Ishikawa (cell line): ENCODE data around the gene NTN5.

Source experiments
- CEBPB ChIP-seq: IDR thresholded peaks from 2 replicates; pipeline ENCODE4 v1.6.1; 2012
- CREB1 ChIP-seq: IDR thresholded peaks from 2 replicates; pipeline ENCODE4 v1.6.1; 2012; ENCODE audit warnings: low read depth
- EGR1 ChIP-seq: IDR thresholded peaks from 2 replicates; pipeline ENCODE4 v1.6.1; 2012
- EP300 ChIP-seq: IDR thresholded peaks from 2 replicates; pipeline ENCODE4 v1.6.1; 2012; ENCODE audit warnings: borderline replicate concordance
- FOXM1 ChIP-seq: IDR thresholded peaks from 2 replicates; pipeline ENCODE4 v1.6.1; 2012; ENCODE audit warnings: low read depth, borderline replicate concordance
- NFIC ChIP-seq: IDR thresholded peaks from 2 replicates; pipeline ENCODE4 v1.6.1; 2012
- RAD21 ChIP-seq: IDR thresholded peaks from 2 replicates; pipeline ENCODE4 v1.6.1; 2012; ENCODE audit warnings: low read depth
- TAF1 ChIP-seq: IDR thresholded peaks from 2 replicates; pipeline ENCODE4 v1.6.1; 2012; ENCODE audit warnings: low read depth, mild to moderate bottlenecking
- TCF12 ChIP-seq: IDR thresholded peaks from 2 replicates; pipeline ENCODE4 v1.6.1; 2012; ENCODE audit warnings: low read depth
- TEAD4 ChIP-seq: IDR thresholded peaks from 2 replicates; pipeline ENCODE4 v1.6.1; 2012
- YY1 ChIP-seq: IDR thresholded peaks from 2 replicates; pipeline ENCODE4 v1.6.1; 2012; ENCODE audit warnings: low read depth
- ZBTB7A ChIP-seq: IDR thresholded peaks from 2 replicates; pipeline ENCODE4 v1.6.1; 2012; ENCODE audit warnings: low read depth
- TF ChIP-seq, protein P1 (sequence below): IDR thresholded peaks from 2 replicates; pipeline ENCODE4 v1.6.1; 2012
- TF ChIP-seq, protein P2 (sequence below): IDR thresholded peaks from 2 replicates; pipeline ENCODE4 v1.6.1; 2012; ENCODE audit warnings: low read depth, mild to moderate bottlenecking
- TF ChIP-seq, protein P3 (sequence below): IDR thresholded peaks from 2 replicates; pipeline ENCODE4 v1.6.1; 2012

NTN5 gene

DNA sequence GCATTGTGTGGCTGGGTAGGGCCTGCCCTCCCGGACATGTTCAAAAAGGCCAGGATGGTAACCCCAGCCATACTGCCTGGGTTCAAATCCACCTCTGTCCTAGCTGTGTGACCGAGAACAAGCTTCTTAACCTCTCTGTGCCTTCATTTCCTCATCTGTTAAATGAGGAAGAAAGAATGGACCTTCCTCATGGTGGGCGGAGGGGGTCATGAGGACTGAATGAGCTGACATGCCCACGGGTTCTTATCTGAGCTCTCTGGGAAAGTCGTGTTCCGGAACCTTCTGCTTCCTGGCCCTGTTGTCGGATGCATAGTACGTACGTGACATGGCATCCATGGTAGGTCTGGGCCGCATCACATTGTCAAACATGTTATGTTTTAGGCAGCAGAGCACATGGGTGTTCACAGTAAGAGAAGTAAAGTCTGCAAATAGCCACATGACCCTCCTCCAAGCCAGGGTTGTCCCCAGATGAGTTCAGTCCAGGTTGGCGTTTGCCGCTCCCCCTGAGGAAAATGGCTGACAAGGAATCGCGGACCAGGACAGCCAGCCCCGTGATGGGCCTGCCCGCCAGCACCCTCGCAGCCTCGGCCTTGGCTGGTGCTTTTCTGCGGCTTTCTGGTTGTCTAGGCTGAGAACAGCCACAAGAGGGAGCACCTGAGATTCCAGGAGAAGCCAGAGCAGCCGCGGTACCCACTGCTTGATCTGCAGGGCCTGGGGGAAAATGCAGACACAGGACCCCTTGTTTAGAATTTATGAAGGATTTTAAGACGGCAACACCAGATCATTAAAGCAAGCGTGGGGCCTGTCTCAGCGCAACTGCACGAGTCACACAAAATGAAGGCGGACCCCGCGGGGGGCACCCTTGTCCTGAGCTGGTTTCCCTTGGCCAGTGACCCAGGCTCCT is 2.4 kb upstream of the NTN5 start:
- TF ChIP-seq ZBTB7A (no peak), CEBPB (no peak), YY1 (peak; percentile 62), FOXM1 (no peak), TEAD4 (peak; percentile 55), RAD21 (peak; percentile 78), TCF12 (no peak)
- TF ChIP-seq, protein P1, sequence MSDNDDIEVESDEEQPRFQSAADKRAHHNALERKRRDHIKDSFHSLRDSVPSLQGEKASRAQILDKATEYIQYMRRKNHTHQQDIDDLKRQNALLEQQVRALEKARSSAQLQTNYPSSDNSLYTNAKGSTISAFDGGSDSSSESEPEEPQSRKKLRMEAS = peak; percentile 9; the same call in 1 of the 2 replicates
- TF ChIP-seq, protein P2, sequence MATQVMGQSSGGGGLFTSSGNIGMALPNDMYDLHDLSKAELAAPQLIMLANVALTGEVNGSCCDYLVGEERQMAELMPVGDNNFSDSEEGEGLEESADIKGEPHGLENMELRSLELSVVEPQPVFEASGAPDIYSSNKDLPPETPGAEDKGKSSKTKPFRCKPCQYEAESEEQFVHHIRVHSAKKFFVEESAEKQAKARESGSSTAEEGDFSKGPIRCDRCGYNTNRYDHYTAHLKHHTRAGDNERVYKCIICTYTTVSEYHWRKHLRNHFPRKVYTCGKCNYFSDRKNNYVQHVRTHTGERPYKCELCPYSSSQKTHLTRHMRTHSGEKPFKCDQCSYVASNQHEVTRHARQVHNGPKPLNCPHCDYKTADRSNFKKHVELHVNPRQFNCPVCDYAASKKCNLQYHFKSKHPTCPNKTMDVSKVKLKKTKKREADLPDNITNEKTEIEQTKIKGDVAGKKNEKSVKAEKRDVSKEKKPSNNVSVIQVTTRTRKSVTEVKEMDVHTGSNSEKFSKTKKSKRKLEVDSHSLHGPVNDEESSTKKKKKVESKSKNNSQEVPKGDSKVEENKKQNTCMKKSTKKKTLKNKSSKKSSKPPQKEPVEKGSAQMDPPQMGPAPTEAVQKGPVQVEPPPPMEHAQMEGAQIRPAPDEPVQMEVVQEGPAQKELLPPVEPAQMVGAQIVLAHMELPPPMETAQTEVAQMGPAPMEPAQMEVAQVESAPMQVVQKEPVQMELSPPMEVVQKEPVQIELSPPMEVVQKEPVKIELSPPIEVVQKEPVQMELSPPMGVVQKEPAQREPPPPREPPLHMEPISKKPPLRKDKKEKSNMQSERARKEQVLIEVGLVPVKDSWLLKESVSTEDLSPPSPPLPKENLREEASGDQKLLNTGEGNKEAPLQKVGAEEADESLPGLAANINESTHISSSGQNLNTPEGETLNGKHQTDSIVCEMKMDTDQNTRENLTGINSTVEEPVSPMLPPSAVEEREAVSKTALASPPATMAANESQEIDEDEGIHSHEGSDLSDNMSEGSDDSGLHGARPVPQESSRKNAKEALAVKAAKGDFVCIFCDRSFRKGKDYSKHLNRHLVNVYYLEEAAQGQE = no peak

DNA sequence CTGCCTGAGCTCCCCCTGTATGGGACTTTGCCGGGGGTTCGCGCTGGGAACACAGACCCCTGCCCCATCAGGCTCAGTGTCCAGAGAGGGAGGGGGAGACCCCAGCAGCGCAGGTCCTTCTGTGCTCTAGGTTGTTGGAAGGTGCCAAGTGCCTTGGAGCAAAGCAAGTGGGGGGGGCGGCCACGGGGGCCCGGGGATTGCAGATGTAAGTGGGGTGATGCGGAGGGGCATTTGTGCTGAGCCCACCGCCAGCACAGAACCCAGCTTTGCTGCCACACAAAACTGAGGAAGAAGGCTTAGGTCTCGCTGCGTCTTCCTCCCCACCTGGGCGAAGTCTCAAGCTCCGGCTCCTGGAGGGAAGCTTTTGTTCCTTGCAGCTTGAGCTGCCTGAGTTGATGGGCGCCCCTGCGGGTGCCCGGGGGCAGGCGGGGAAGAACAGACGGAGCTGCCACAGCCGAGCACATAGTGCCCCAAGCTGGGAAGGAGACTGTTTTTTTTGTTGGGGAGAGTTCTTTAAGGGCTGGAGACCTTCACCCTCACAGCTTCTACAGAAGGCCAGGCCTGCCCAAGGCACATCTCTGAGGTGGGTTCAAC is 1.5 kb upstream of the NTN5 start:
- no peak for TF ChIP-seq RAD21
- TF ChIP-seq TAF1 = no peak
- TF ChIP-seq CREB1 = no peak
- no peak for TF ChIP-seq ZBTB7A
- TF ChIP-seq TEAD4 = no peak
- TF ChIP-seq, protein P1 = no peak
- TF ChIP-seq FOXM1 = no peak
- TF ChIP-seq, protein P3, sequence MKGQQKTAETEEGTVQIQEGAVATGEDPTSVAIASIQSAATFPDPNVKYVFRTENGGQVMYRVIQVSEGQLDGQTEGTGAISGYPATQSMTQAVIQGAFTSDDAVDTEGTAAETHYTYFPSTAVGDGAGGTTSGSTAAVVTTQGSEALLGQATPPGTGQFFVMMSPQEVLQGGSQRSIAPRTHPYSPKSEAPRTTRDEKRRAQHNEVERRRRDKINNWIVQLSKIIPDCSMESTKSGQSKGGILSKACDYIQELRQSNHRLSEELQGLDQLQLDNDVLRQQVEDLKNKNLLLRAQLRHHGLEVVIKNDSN = no peak
- TF ChIP-seq NFIC = no peak
- no peak for TF ChIP-seq TCF12
- TF ChIP-seq EP300 = no peak

DNA sequence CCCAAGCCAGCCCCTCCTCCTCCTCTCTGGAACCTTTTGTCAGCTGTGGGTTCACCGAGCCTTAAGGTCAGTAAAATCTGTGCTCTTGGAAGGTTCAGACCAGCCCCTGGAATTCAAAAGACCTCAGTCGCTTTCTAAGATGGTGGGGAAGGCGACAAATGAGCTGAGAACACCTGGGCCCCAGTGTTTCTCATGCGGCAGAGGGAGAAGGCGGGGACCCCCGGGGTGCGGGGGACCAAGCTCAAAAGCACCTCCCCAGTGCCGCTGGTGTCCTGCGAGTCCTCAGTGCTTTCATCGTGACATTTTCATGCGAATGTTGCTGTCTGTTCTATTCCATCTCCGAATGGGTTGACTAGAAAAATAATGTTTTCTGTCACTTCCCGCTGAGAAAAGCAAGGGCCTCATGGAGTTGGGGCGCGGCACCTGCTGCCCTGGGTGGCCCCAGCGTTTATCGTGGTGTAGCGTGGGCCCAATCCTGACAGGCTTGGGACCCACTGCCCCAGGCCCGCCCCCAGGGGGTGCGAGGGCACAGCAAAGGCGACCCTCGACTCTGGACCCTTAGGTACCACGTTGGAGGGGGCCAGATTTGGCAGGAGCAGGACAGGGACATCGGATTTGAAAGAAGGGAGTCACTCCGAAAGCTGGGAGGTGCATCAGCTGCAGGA is 751 bp upstream of the NTN5 start:
- no peak for TF ChIP-seq NFIC
- TF ChIP-seq, protein P3 = no peak
- TF ChIP-seq FOXM1 = no peak
- TF ChIP-seq, protein P1 = no peak
- TF ChIP-seq TEAD4 = no peak
- TF ChIP-seq TCF12 = no peak
- no peak for TF ChIP-seq RAD21
- no peak for TF ChIP-seq TAF1
- no peak for TF ChIP-seq YY1
- TF ChIP-seq EP300 = no peak
- TF ChIP-seq EGR1 = no peak

DNA sequence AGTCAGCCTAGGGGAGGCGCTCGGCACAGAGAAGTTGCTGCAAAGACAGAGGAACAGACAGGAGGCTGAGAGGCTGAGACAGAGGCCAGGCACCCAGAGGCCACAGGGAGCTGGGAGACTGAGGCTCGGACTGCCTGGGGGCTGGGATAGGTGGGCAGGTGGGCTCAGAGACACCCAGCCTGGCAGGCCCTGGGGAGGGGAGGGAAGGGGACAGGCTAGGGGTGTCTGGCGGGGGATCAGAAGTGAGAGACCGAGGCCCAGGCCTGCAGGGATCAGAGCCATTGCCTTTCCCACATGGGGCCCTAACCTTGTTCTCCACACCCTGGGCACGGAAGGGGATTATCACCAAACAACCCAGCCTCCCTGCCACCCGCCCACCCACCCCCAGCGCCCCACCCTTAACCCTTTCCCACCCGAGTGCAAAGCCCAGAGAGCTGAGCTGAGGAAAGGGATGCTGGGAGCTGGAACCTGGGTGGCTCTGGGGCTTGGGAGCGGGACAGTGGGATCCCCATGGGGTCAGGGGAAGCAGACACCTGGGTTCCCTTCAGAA is 1.3 kb downstream of the NTN5 start:
- TF ChIP-seq CREB1 = no peak
- no peak for TF ChIP-seq TEAD4
- TF ChIP-seq FOXM1 = no peak
- TF ChIP-seq, protein P2 = no peak
- no peak for TF ChIP-seq TCF12
- no peak for TF ChIP-seq ZBTB7A
